Activated CD8-positive, alpha-beta T cell treated with anti-CD3 and anti-CD28 coated beads for 36 hours (primary cell): Measurements from ENCODE around the gene NDFIP2. TPM values are rescaled to one million over a fixed set of nuclear protein-coding genes. Genes with fewer than 3 reads are reported as not detected.

Experiments
- ATAC-seq: fragments of 200-7000 bp; cut with Tn5 transposase; one replicate; pipeline ENCODE4 v1.10.0; 2021; ENCODE audit warnings: mild to moderate bottlenecking, moderate library complexity
- CTCF ChIA-PET: fragments of 350-600 bp; sonication (Branson Sonifier 250); formaldehyde crosslinking; loops from one replicate; lab custom pipeline; 2021; ENCODE audit warnings: antibody characterized with exemption; lab: Charles Lee
- POLR2A ChIA-PET: fragments of 350-600 bp; sonication (Branson Sonifier 250); formaldehyde crosslinking; loops from one replicate; lab custom pipeline; 2021; ENCODE audit warnings: antibody characterized with exemption; lab: Charles Lee
- DNase-seq: peaks from one replicate; pipeline ENCODE4 v3.0.0-alpha.2; 2020
- H3K27ac Mint-ChIP-seq: one replicate; pipeline ENCODE4 v1.8.0; 2021; ENCODE audit warnings: mild to moderate bottlenecking, mixed read lengths
- H3K27me3 Mint-ChIP-seq: one replicate; pipeline ENCODE4 v1.8.0; 2021; ENCODE audit warnings: mixed read lengths
- H3K36me3 Mint-ChIP-seq: one replicate; pipeline ENCODE4 v1.8.0; 2021; ENCODE audit warnings: low read depth, mixed read lengths
- H3K4me1 Mint-ChIP-seq: one replicate; pipeline ENCODE4 v1.8.0; 2021; ENCODE audit warnings: low read depth, mixed read lengths
- H3K4me3 Mint-ChIP-seq: one replicate; pipeline ENCODE4 v1.8.0; 2021; ENCODE audit warnings: mild to moderate bottlenecking, moderate library complexity, mixed read lengths
- H3K9me3 Mint-ChIP-seq: one replicate; pipeline ENCODE4 v1.8.0; 2021; ENCODE audit warnings: mixed read lengths
- intact Hi-C: fragments of 100-400 bp; cut with micrococcal nuclease; formaldehyde crosslinking; loops from one replicate; pipeline ENCODE4 v1.10.0; 2022
- total RNA-seq, 2 experiments: library from RNA; stranded (reverse); gene quantifications; one replicate each; pipeline ENCODE4 v1.2.3, GENCODE V29; 2021
- TF ChIP-seq, protein P1 (sequence below): fragments of 200-600 bp; IDR thresholded peaks from one replicate; pipeline ENCODE4 v1.8.0; 2022; ENCODE audit warnings: antibody characterized with exemption, mild to moderate bottlenecking

The NDFIP2 gene
- total RNA-seq, 2 experiments from 2014 or later, result 67.4 to 69.1 TPM

GRCh38 chr13:79456656-79457365 is 24.1 kb upstream of the NDFIP2 start:
- Mint-ChIP-seq H3K4me3 (no peak overlapping the region), H3K9me3 (no peaks in the 10 kb centered on the region), H3K4me1 (peaks cover 37% of the 10 kb centered on the region), H3K27ac (no peak overlapping the region), H3K36me3 (no peaks in the 10 kb centered on the region), H3K27me3 (no peaks in the 10 kb centered on the region)
- DNase-seq (no peak), ATAC-seq (no peak)
- ChIA-PET POLR2A (interaction anchor here (0.6 to 0.9 kb wide), 2 partner anchors 14 to 51 kb away, joined by 3 read pairs; partner anchors contain the start of gene RBM26), CTCF (interaction anchor here (0.6 to 5.1 kb wide), 5 partner anchors 11 to 33 kb away, joined by 3 to 28 read pairs (median 7); partner anchors contain the start of gene NDFIP2)
- intact Hi-C loops, result no loop called here
- TF ChIP-seq, protein P1, sequence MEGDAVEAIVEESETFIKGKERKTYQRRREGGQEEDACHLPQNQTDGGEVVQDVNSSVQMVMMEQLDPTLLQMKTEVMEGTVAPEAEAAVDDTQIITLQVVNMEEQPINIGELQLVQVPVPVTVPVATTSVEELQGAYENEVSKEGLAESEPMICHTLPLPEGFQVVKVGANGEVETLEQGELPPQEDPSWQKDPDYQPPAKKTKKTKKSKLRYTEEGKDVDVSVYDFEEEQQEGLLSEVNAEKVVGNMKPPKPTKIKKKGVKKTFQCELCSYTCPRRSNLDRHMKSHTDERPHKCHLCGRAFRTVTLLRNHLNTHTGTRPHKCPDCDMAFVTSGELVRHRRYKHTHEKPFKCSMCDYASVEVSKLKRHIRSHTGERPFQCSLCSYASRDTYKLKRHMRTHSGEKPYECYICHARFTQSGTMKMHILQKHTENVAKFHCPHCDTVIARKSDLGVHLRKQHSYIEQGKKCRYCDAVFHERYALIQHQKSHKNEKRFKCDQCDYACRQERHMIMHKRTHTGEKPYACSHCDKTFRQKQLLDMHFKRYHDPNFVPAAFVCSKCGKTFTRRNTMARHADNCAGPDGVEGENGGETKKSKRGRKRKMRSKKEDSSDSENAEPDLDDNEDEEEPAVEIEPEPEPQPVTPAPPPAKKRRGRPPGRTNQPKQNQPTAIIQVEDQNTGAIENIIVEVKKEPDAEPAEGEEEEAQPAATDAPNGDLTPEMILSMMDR, result no peak

DNA sequence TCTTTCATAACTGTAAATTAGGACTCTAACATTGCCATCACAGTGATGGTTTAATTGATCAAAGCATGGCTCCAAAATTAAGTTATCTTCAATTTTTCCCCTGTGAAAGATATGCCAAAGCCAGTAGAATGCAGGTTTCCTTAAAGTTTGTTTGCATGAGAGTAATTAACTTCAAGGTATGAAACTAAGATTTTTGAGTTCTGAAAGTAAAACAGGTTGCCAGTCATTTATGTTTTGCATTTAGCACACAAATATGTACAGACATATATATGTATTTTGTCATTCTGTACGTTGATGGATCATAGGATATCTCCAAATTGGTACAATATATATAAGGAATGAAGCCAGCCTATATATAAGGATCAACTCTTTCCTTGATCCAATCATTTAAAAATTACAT is 23.6 kb upstream of the NDFIP2 start:
- no peak for DNase-seq
- Mint-ChIP-seq H3K27me3 (no peaks in the 10 kb centered on the region), H3K4me1 (peaks cover 32% of the 10 kb centered on the region), H3K36me3 (no peaks in the 10 kb centered on the region), H3K4me3 (no peak overlapping the region), H3K27ac (no peak overlapping the region), H3K9me3 (no peaks in the 10 kb centered on the region)
- TF ChIP-seq, protein P1, result no peak
- no peak for ATAC-seq
- ChIA-PET POLR2A (no interaction called here), CTCF (interaction anchor here (1.7 to 5.1 kb wide), 4 partner anchors 12 to 33 kb away, joined by 4 to 28 read pairs (median 8); partner anchors contain the start of gene NDFIP2)
- intact Hi-C loops, result no loop called here

- ChIA-PET POLR2A (no interaction called here), CTCF (interaction anchor here (0.9 to 5.1 kb wide), 5 partner anchors 12 to 68 kb away, joined by 3 to 28 read pairs (median 7); partner anchors contain the start of gene NDFIP2)
- Mint-ChIP-seq H3K4me3 (no peak overlapping the region), H3K27me3 (no peaks in the 10 kb centered on the region), H3K9me3 (no peaks in the 10 kb centered on the region), H3K27ac (no peak overlapping the region), H3K4me1 (peaks cover 27% of the 10 kb centered on the region), H3K36me3 (no peaks in the 10 kb centered on the region)
- DNase-seq, result peak; percentile 49
- TF ChIP-seq, protein P1, result no peak
- intact Hi-C loops, result no loop called here
- ATAC-seq, result peak; percentile 85
Observed at GRCh38 chr13:79457948-79458347, 23.0 kb upstream of the NDFIP2 start.

- CTCF ChIA-PET, result interaction anchor here (0.9 to 5.1 kb wide), 3 partner anchors 13 to 68 kb away, joined by 3 to 28 read pairs (median 4); no protein-coding TSS in a partner anchor
- Mint-ChIP-seq H3K27ac (no peak overlapping the region), H3K36me3 (no peaks in the 10 kb centered on the region), H3K9me3 (no peaks in the 10 kb centered on the region), H3K27me3 (no peaks in the 10 kb centered on the region), H3K4me1 (peaks cover 25% of the 10 kb centered on the region), H3K4me3 (no peak overlapping the region)
- TF ChIP-seq, protein P1, result no peak
- intact Hi-C loops, result no loop called here
- ATAC-seq, result no peak
- POLR2A ChIA-PET, result interaction anchor here (1.2 to 1.6 kb wide), 3 partner anchors 23 to 71 kb away, joined by 3 to 10 read pairs (median 3); partner anchors contain the start of gene NDFIP2
- no peak for DNase-seq
Observed at GRCh38 chr13:79458436-79458835, 22.5 kb upstream of the NDFIP2 start.

DNA sequence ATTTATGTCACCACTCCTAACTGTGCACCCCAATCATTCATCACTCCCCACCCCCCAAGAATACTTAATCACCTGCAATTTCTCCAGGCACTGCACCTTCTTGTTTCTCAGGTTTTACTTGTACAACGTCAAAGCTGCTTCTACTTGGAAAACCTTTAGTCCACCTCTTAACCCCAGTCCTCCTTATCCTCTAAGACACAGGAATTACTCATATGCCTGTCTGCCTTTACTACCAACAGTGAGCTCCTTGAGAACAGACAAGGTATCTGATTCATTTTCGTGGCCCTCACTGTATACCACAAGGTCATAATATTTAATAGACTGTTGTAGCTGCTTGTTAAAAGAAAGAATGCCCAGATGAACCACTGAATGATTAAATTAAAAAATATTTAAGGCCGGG is 21.0 kb upstream of the NDFIP2 start:
- Mint-ChIP-seq H3K27ac (no peak overlapping the region), H3K4me3 (no peak overlapping the region), H3K36me3 (no peaks in the 10 kb centered on the region), H3K9me3 (no peaks in the 10 kb centered on the region), H3K4me1 (peaks cover 26% of the 10 kb centered on the region), H3K27me3 (no peaks in the 10 kb centered on the region)
- POLR2A ChIA-PET, result interaction anchor here (0.9 to 1.6 kb wide), 3 partner anchors 21 to 66 kb away, joined by 3 to 10 read pairs (median 3); partner anchors contain the start of gene NDFIP2
- DNase-seq (no peak), ATAC-seq (no peak)
- TF ChIP-seq, protein P1, result no peak
- CTCF ChIA-PET, result interaction anchor here (0.8 to 5.1 kb wide), 4 partner anchors 18 to 82 kb away, joined by 3 to 28 read pairs (median 4); no protein-coding TSS in a partner anchor
- intact Hi-C loops, result no loop called here
